Choroid plexus epithelial cell (primary cell): ENCODE measurements around the gene ZNF746.

Experiments
- DNase-seq: peaks from one replicate; pipeline ENCODE4 v3.0.0-alpha.2; 2010; ENCODE audit warnings: low read depth
- H3K4me3 ChIP-seq: 2 replicates; pipeline ENCODE4 v1.5.1; 2011; ENCODE audit warnings: low read depth, mild to moderate bottlenecking, control low read depth, low read length, moderate library complexity
- TF ChIP-seq, protein P1 (sequence below): conservative IDR thresholded peaks from 2 replicates; pipeline ENCODE4 v1.5.1; 2011; ENCODE audit warnings: low read depth, mild to moderate bottlenecking, control low read depth, inconsistent platforms, low read length, moderate library complexity

ZNF746 gene

GRCh38 chr7:149459540-149460452 is 37.8 kb downstream of the ZNF746 start:
- TF ChIP-seq, protein P1, sequence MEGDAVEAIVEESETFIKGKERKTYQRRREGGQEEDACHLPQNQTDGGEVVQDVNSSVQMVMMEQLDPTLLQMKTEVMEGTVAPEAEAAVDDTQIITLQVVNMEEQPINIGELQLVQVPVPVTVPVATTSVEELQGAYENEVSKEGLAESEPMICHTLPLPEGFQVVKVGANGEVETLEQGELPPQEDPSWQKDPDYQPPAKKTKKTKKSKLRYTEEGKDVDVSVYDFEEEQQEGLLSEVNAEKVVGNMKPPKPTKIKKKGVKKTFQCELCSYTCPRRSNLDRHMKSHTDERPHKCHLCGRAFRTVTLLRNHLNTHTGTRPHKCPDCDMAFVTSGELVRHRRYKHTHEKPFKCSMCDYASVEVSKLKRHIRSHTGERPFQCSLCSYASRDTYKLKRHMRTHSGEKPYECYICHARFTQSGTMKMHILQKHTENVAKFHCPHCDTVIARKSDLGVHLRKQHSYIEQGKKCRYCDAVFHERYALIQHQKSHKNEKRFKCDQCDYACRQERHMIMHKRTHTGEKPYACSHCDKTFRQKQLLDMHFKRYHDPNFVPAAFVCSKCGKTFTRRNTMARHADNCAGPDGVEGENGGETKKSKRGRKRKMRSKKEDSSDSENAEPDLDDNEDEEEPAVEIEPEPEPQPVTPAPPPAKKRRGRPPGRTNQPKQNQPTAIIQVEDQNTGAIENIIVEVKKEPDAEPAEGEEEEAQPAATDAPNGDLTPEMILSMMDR = no peak
- peak; percentile 7 for DNase-seq

GRCh38 chr7:149459201-149459539 is 38.4 kb downstream of the ZNF746 start:
- DNase-seq = no peak
- H3K4me3 ChIP-seq = peak overlapping the region; percentile 64
- TF ChIP-seq, protein P1 = no peak

More at GRCh38 chr7:149459540-149460452, 37.8 kb downstream of the ZNF746 start:
- peak overlapping the region; percentile 64 for H3K4me3 ChIP-seq

DNA sequence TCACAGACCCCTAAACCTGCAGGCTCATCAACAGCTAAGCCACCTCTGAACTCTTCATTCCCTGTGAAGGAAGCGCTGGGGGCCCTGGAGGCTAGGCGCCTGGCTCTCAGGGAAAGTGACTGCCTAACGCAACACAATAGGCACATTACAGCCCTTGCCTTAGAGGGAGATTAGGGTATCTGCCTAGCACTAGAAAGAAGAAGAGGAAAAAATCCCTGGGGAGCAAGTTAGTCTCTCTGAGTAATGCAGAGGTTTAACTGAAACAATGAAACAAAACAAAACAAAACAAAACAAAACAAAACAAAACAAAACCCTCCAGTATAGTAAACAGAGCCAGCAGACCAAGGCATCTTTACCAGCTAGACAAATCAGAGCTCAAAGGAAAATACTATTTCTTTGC is 39.4 kb downstream of the ZNF746 start:
- TF ChIP-seq, protein P1 = no peak
- no peak overlapping the region for H3K4me3 ChIP-seq
- DNase-seq = no peak

- DNase-seq = no peak
Observed at GRCh38 chr7:149457766-149458165, 39.8 kb downstream of the ZNF746 start.

DNA sequence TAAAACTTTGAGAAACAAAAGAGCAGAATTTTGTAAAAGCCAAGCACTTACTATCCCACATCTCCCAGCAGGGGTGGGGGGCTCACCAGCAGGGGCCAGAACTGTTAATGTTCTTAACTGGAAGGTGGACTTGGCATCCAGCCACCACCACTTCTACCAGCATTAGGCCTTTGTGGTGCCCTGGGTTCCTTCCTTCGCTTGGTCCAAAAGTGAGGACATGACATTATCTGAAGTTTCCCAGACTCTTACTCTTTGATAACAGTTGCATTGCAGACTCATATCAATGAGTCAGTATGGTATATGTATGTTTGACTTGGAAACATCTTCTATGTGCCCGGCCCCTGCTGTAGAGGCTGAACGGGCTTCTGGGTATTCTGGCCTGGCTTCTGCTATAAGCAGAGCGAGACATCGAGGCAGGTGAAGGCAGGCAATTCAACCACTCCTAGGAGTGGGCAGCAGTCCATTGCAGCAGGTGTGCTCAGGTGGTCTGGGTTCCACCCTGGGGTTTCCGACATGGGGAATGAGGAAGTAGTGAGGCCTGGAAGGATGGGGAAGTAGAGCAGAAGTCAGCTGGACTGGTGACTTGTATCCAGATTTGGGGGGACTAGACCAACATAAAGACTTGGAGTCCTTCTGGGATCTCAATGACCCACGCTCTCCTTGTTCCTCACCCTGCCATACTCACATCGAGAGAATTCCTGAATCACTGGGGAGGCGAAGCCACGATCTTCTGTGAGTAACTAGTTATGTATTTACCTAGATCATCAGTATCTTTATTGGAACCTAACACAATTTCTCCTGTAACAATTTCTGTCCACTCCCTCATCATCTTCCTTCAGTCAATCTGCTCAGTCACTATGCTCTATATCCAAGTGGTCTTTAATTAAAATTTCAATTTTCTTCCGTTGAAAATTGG is 40.8 kb downstream of the ZNF746 start:
- H3K4me3 ChIP-seq = no peak overlapping the region
- no peak for DNase-seq
- TF ChIP-seq, protein P1 = no peak

More at GRCh38 chr7:149457766-149458165, 39.8 kb downstream of the ZNF746 start:
- TF ChIP-seq, protein P1 = no peak
- no peak overlapping the region for H3K4me3 ChIP-seq

- no peak for DNase-seq
- no peak overlapping the region for H3K4me3 ChIP-seq
- TF ChIP-seq, protein P1 = no peak
Observed at GRCh38 chr7:149455175-149455950, 42.2 kb downstream of the ZNF746 start.
